SK-N-SH treated with all-trans-retinoic acid at 6 μM for 48 hours (cell line): Measurements from ENCODE around the gene NFASC.

Experiments
- ATAC-seq: fragments of 200-7000 bp; cut with Tn5 transposase; 3 replicates; pipeline ENCODE4 v1.9.1; 2020; ENCODE audit warnings: mild to moderate bottlenecking, moderate library complexity
- ARNTL ChIP-seq: fragments of 450-650 bp; formaldehyde crosslinking; IDR thresholded peaks from 2 replicates; pipeline ENCODE4 v1.5.0; 2020; ENCODE audit warnings: low read depth, mild to moderate bottlenecking, moderate library complexity, borderline replicate concordance
- BACH2 ChIP-seq: fragments of 250-450 bp; sonication (Bioruptor Pico); IDR thresholded peaks from 2 replicates; pipeline ENCODE4 v1.9.0; 2021; ENCODE audit warnings: mild to moderate bottlenecking, borderline replicate concordance
- ESRRG ChIP-seq: fragments of 250-450 bp; sonication (Bioruptor Pico); IDR thresholded peaks from 2 replicates; pipeline ENCODE4 v1.6.1; 2021; ENCODE audit warnings: mild to moderate bottlenecking
- GLIS3 ChIP-seq: fragments of 250-450 bp; sonication (Bioruptor Pico); IDR thresholded peaks from 2 replicates; pipeline ENCODE4 v1.5.0; 2020; ENCODE audit warnings: mild to moderate bottlenecking, moderate library complexity
- ISL1 ChIP-seq: fragments of 250-450 bp; sonication (Bioruptor Pico); IDR thresholded peaks from 2 replicates; pipeline ENCODE4 v2.1.2; 2022; ENCODE audit warnings: mild to moderate bottlenecking, moderate library complexity
- OSR1 ChIP-seq: fragments of 250-450 bp; sonication (Bioruptor Pico); IDR thresholded peaks from 2 replicates; pipeline ENCODE4 v1.8.0; 2022; ENCODE audit warnings: moderate library complexity, mild to moderate bottlenecking, inconsistent platforms
- PPARA ChIP-seq: fragments of 250-450 bp; sonication (Bioruptor Pico); IDR thresholded peaks from 2 replicates; pipeline ENCODE4 v1.5.0; 2020; ENCODE audit warnings: mild to moderate bottlenecking, borderline replicate concordance
- RARB ChIP-seq: fragments of 250-450 bp; sonication (Bioruptor Pico); IDR thresholded peaks from 2 replicates; pipeline ENCODE4 v1.8.0; 2021; ENCODE audit warnings: mild to moderate bottlenecking, moderate library complexity
- SNAI2 ChIP-seq: fragments of 250-450 bp; sonication (Bioruptor Pico); IDR thresholded peaks from 2 replicates; pipeline ENCODE4 v1.5.0; 2020; ENCODE audit warnings: mild to moderate bottlenecking, moderate library complexity
- TCF4 ChIP-seq: fragments of 250-450 bp; sonication (Bioruptor Pico); IDR thresholded peaks from 2 replicates; pipeline ENCODE4 v1.8.0; 2021; ENCODE audit warnings: mild to moderate bottlenecking, moderate library complexity, borderline replicate concordance
- TOX ChIP-seq: fragments of 250-450 bp; sonication (Bioruptor Pico); IDR thresholded peaks from 2 replicates; pipeline ENCODE4 v1.8.0; 2021; ENCODE audit warnings: mild to moderate bottlenecking, moderate library complexity, borderline replicate concordance
- ZC3H10 ChIP-seq: fragments of 250-450 bp; sonication (Bioruptor Pico); IDR thresholded peaks from 2 replicates; pipeline ENCODE4 v1.5.1; 2021; ENCODE audit warnings: mild to moderate bottlenecking, moderate library complexity
- ZFP3 ChIP-seq: fragments of 250-450 bp; sonication (Bioruptor Pico); IDR thresholded peaks from 2 replicates; pipeline ENCODE4 v1.5.0; 2020; ENCODE audit warnings: mild to moderate bottlenecking, moderate library complexity
- ZFP30 ChIP-seq: fragments of 450-650 bp; formaldehyde crosslinking; IDR thresholded peaks from 2 replicates; pipeline ENCODE4 v1.5.0; 2022; ENCODE audit warnings: mild to moderate bottlenecking, moderate library complexity
- ZNF565 ChIP-seq: fragments of 450-650 bp; formaldehyde crosslinking; conservative IDR thresholded peaks from 2 replicates; pipeline ENCODE4 v1.5.0; 2020; ENCODE audit warnings: low read depth, mild to moderate bottlenecking, moderate library complexity
- ZNF70 ChIP-seq: fragments of 450-650 bp; formaldehyde crosslinking; IDR thresholded peaks from 2 replicates; pipeline ENCODE4 v1.5.0; 2020; ENCODE audit warnings: mild to moderate bottlenecking, moderate library complexity
- ZNF8 ChIP-seq: fragments of 450-650 bp; formaldehyde crosslinking; IDR thresholded peaks from 2 replicates; pipeline ENCODE4 v1.5.0; 2020; ENCODE audit warnings: mild to moderate bottlenecking, moderate library complexity
- TF ChIP-seq, protein P1 (sequence below): fragments of 250-450 bp; sonication (Bioruptor Pico); IDR thresholded peaks from 2 replicates; pipeline ENCODE4 v1.5.1; 2021; ENCODE audit warnings: mild to moderate bottlenecking, moderate library complexity
- TF ChIP-seq, protein P2 (sequence below): fragments of 250-450 bp; sonication (Bioruptor Pico); IDR thresholded peaks from 2 replicates; pipeline ENCODE4 v1.8.0; 2020; ENCODE audit warnings: mild to moderate bottlenecking, moderate library complexity, borderline replicate concordance
- TF ChIP-seq, protein P3 (sequence below): fragments of 250-450 bp; sonication (Bioruptor Pico); IDR thresholded peaks from 2 replicates; pipeline ENCODE4 v1.5.0; 2020; ENCODE audit warnings: mild to moderate bottlenecking, moderate library complexity
- TF ChIP-seq, protein P4 (sequence below): fragments of 250-450 bp; sonication (Bioruptor Pico); IDR thresholded peaks from 2 replicates; pipeline ENCODE4 v1.5.1; 2020; ENCODE audit warnings: low read depth, mild to moderate bottlenecking, moderate library complexity

Gene NFASC

DNA sequence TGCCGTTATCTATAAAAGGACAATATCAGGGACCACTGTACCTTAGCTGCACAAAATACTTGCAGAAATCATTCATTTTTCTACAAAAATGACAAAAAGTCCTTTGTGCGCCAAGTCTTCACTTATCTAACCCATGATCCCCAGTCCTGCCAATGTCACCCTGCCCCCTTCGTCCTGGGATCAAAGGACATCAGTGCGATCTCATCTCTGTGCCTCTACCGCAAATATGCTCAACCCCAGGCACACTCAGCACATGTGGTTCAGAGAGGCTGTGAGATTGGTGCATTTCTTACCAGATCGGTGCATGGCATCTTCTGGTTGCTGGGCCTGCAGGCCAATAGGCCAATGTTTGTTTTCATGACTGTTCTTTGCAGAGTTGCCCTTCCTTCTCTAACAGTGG, 72.8 kb downstream of the NFASC start:
- TF ChIP-seq, protein P1, sequence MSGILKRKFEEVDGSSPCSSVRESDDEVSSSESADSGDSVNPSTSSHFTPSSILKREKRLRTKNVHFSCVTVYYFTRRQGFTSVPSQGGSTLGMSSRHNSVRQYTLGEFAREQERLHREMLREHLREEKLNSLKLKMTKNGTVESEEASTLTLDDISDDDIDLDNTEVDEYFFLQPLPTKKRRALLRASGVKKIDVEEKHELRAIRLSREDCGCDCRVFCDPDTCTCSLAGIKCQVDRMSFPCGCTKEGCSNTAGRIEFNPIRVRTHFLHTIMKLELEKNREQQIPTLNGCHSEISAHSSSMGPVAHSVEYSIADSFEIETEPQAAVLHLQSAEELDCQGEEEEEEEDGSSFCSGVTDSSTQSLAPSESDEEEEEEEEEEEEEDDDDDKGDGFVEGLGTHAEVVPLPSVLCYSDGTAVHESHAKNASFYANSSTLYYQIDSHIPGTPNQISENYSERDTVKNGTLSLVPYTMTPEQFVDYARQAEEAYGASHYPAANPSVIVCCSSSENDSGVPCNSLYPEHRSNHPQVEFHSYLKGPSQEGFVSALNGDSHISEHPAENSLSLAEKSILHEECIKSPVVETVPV, result no peak
- TF ChIP-seq ZFP30, result no peak
- TF ChIP-seq GLIS3 (CRISPR knock-in tag), result no peak
- no peak for TF ChIP-seq SNAI2 (CRISPR knock-in tag)
- TF ChIP-seq ZNF565 (CRISPR knock-in tag), result no peak
- TF ChIP-seq ZNF8, result no peak
- TF ChIP-seq PPARA (CRISPR knock-in tag), result no peak
- TF ChIP-seq TCF4 (CRISPR knock-in tag), result no peak
- TF ChIP-seq OSR1 (CRISPR knock-in tag), result no peak
- ATAC-seq, result no peak

DNA sequence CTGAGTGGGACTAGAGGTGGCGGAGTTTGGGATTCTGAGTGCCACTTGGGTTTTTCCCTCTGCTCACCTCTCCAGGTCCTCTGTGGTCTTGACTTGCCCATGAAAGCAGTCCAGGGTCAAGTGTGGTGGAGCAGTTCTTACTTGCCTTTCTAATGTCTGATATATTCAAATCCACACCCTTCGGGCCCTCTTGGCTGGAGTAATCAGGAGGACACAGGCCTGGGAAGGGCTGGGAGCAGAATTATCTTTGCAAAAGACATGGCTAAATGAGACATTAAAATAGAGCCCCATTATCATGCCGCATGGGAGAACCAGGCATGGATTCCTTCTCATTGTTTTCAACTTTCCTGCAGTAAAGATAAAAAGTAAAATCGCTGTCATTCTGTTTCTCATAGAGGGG, 74.0 kb downstream of the NFASC start:
- no peak for ATAC-seq
- TF ChIP-seq ESRRG (CRISPR knock-in tag) (no peak), ZFP3 (CRISPR knock-in tag) (no peak), RARB (CRISPR knock-in tag) (no peak), TOX (CRISPR knock-in tag) (no peak), PPARA (CRISPR knock-in tag) (no peak), ZNF70 (no peak), SNAI2 (CRISPR knock-in tag) (no peak), ARNTL (no peak), BACH2 (CRISPR knock-in tag) (no peak), TCF4 (CRISPR knock-in tag) (no peak), ZC3H10 (CRISPR knock-in tag) (no peak)
- TF ChIP-seq, protein P1, result no peak
- TF ChIP-seq, protein P2, sequence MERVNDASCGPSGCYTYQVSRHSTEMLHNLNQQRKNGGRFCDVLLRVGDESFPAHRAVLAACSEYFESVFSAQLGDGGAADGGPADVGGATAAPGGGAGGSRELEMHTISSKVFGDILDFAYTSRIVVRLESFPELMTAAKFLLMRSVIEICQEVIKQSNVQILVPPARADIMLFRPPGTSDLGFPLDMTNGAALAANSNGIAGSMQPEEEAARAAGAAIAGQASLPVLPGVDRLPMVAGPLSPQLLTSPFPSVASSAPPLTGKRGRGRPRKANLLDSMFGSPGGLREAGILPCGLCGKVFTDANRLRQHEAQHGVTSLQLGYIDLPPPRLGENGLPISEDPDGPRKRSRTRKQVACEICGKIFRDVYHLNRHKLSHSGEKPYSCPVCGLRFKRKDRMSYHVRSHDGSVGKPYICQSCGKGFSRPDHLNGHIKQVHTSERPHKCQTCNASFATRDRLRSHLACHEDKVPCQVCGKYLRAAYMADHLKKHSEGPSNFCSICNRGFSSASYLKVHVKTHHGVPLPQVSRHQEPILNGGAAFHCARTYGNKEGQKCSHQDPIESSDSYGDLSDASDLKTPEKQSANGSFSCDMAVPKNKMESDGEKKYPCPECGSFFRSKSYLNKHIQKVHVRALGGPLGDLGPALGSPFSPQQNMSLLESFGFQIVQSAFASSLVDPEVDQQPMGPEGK (CRISPR knock-in tag), result no peak
- TF ChIP-seq, protein P3, sequence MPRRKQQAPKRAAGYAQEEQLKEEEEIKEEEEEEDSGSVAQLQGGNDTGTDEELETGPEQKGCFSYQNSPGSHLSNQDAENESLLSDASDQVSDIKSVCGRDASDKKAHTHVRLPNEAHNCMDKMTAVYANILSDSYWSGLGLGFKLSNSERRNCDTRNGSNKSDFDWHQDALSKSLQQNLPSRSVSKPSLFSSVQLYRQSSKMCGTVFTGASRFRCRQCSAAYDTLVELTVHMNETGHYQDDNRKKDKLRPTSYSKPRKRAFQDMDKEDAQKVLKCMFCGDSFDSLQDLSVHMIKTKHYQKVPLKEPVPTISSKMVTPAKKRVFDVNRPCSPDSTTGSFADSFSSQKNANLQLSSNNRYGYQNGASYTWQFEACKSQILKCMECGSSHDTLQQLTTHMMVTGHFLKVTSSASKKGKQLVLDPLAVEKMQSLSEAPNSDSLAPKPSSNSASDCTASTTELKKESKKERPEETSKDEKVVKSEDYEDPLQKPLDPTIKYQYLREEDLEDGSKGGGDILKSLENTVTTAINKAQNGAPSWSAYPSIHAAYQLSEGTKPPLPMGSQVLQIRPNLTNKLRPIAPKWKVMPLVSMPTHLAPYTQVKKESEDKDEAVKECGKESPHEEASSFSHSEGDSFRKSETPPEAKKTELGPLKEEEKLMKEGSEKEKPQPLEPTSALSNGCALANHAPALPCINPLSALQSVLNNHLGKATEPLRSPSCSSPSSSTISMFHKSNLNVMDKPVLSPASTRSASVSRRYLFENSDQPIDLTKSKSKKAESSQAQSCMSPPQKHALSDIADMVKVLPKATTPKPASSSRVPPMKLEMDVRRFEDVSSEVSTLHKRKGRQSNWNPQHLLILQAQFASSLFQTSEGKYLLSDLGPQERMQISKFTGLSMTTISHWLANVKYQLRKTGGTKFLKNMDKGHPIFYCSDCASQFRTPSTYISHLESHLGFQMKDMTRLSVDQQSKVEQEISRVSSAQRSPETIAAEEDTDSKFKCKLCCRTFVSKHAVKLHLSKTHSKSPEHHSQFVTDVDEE (CRISPR knock-in tag), result no peak
- TF ChIP-seq, protein P4, sequence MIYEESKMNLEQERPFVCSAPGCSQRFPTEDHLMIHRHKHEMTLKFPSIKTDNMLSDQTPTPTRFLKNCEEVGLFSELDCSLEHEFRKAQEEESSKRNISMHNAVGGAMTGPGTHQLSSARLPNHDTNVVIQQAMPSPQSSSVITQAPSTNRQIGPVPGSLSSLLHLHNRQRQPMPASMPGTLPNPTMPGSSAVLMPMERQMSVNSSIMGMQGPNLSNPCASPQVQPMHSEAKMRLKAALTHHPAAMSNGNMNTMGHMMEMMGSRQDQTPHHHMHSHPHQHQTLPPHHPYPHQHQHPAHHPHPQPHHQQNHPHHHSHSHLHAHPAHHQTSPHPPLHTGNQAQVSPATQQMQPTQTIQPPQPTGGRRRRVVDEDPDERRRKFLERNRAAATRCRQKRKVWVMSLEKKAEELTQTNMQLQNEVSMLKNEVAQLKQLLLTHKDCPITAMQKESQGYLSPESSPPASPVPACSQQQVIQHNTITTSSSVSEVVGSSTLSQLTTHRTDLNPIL, result no peak

DNA sequence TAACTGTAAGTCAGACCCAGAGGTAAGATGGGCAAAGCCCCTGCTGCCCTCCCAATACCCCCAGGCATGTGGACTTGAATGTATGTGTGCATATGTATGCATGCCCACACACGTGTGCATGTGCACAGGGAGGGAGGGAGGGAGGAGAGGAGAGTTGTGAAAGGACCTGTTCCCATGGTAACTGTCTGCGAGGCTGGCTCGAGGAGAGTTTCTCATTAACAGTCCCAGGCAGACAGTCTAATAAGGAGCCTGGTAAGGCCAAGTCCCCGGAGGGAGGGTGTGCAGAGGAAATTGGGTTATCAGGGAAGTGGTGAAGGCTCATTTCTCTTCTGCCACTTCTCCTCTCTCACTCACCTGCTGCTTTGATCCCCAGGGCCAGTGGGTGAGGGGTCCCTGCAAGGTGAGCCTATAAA, 74.9 kb downstream of the NFASC start:
- ATAC-seq, result no peak
- no peak for TF ChIP-seq ESRRG (CRISPR knock-in tag)
- TF ChIP-seq, protein P3 (CRISPR knock-in tag), result no peak
- TF ChIP-seq PPARA (CRISPR knock-in tag), result no peak
- TF ChIP-seq, protein P4, result no peak
- no peak for TF ChIP-seq GLIS3 (CRISPR knock-in tag)
- no peak for TF ChIP-seq ZC3H10 (CRISPR knock-in tag)
- no peak for TF ChIP-seq ZNF8
- TF ChIP-seq OSR1 (CRISPR knock-in tag), result no peak
- no peak for TF ChIP-seq RARB (CRISPR knock-in tag)
- no peak for TF ChIP-seq TCF4 (CRISPR knock-in tag)
- TF ChIP-seq TOX (CRISPR knock-in tag), result no peak
- TF ChIP-seq, protein P1, result no peak
- TF ChIP-seq ARNTL, result no peak
- TF ChIP-seq ISL1, result no peak
- no peak for TF ChIP-seq ZNF70
- TF ChIP-seq BACH2 (CRISPR knock-in tag), result no peak
- TF ChIP-seq ZFP30, result no peak
- no peak for TF ChIP-seq SNAI2 (CRISPR knock-in tag)
- TF ChIP-seq, all 23 proteins: peak for 0
